Right atrium auricular region (tissue), 2 donors: ENCODE measurements around the gene ADARB1. TPM values are rescaled to one million over a fixed set of nuclear protein-coding genes. Genes with fewer than 3 reads are reported as not detected.

ENCODE experiments used
- DNase-seq: peaks from one replicate; pipeline ENCODE4 v3.0.0-alpha.2; 2019; ENCODE audit warnings: low spot score
- H3K27ac ChIP-seq, 2 donors: fragments of 200-600 bp; sonication (generic); 1 replicate in 1 of 2; 2 replicates in 1 of 2; pipeline ENCODE4 v1.5.1; 2016 to 2019
- H3K27me3 ChIP-seq, 2 donors: fragments of 200-600 bp; sonication (generic); one replicate each; pipeline versions ENCODE4 v1.5.1 to v1.6.0; 2017 to 2019
- H3K36me3 ChIP-seq: fragments of 200-600 bp; sonication (generic); one replicate; pipeline ENCODE4 v1.5.1; 2016
- H3K4me1 ChIP-seq, 2 donors: fragments of 200-600 bp; sonication (generic); one replicate each; pipeline versions ENCODE4 v1.5.1 to v1.6.0; 2017 to 2019
- H3K4me3 ChIP-seq, 2 donors: fragments of 200-600 bp; sonication (generic); 1 replicate in 1 of 2; 2 replicates in 1 of 2; pipeline ENCODE4 v1.5.1; 2017 to 2019; ENCODE audit warnings: mild to moderate bottlenecking in 1 of 2, moderate library complexity in 1 of 2
- H3K9me3 ChIP-seq, 2 donors: fragments of 200-600 bp; sonication (generic); one replicate each; pipeline ENCODE4 v1.5.1; 2019
- CTCF ChIP-seq, 2 donors: fragments of 200-600 bp; sonication (generic); IDR thresholded peaks; one replicate each; pipeline ENCODE4 v1.5.1; 2019; ENCODE audit warnings: antibody characterized with exemption in 2 of 2
- total RNA-seq, 2 donors: library from RNA; depleted of rRNA; stranded (reverse); fragments of >200 nt; gene quantifications; one replicate each; pipeline ENCODE4 v1.1.0, GENCODE V29; 2016

The ADARB1 gene
- total RNA-seq, 2 donors from 2014 or later: 7.5 to 10.5 TPM

- Histone ChIP-seq H3K4me1 (peaks cover 0 to 17% of the 10 kb centered on the region in 2 donors), H3K27me3 (no peaks in the 10 kb centered on the region), H3K4me3 (no peak overlapping the region), H3K36me3 (no peaks in the 10 kb centered on the region), H3K27ac (peak overlapping the region in 1 of 2 donors; percentile 41), H3K9me3 (peaks cover 0 to 10% of the 10 kb centered on the region in 2 donors)
- no peak for TF ChIP-seq CTCF (IDR thresholded peaks at IDR 0.05)
- DNase-seq: no peak
Measured at GRCh38 chr21:45041984-45042663, 32.3 kb upstream of the ADARB1 start.

DNA sequence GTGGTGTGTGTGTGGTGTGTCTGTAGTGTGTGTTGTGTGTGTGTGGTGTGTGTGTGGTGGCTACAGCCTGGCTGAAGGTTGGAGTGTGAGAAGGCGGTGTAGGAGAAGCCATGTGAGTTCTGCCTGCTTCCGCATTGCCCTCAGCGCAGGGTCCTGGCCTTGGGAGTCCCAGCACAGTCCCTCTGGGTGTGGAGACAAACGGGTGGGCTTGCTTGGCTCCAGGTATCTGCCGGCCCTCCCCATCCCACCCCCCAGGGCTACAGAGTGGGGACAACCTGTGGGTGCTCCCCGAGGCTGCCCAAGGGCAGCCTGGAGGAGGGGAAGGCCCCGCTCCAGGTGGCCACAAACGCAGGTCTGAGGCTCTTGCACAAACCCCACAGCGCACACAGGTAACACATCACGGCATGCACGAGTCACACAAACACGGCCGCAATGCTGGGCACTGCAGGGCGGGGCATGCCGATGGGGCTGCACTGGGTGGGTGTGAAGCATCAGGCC is 31.7 kb upstream of the ADARB1 start:
- TF ChIP-seq CTCF (IDR thresholded peaks at IDR 0.05): no peak
- H3K27ac ChIP-seq: no peak overlapping the region
- no peak for DNase-seq

GRCh38 chr21:45043541-45044020 is 30.8 kb upstream of the ADARB1 start:
- Histone ChIP-seq H3K4me1 (peaks cover 0 to 17% of the 10 kb centered on the region in 2 donors), H3K27me3 (no peaks in the 10 kb centered on the region), H3K4me3 (no peak overlapping the region), H3K9me3 (peaks cover 0 to 17% of the 10 kb centered on the region in 2 donors), H3K27ac (no peak overlapping the region), H3K36me3 (no peaks in the 10 kb centered on the region)
- TF ChIP-seq CTCF (IDR thresholded peaks at IDR 0.05): no peak
- DNase-seq: no peak

More for the DNA sequence above, 31.7 kb upstream of the ADARB1 start:
- Histone ChIP-seq H3K27me3 (no peaks in the 10 kb centered on the region), H3K4me3 (no peak overlapping the region), H3K9me3 (peaks cover 0 to 16% of the 10 kb centered on the region in 2 donors), H3K4me1 (peaks cover 0 to 17% of the 10 kb centered on the region in 2 donors), H3K36me3 (no peaks in the 10 kb centered on the region)

DNA sequence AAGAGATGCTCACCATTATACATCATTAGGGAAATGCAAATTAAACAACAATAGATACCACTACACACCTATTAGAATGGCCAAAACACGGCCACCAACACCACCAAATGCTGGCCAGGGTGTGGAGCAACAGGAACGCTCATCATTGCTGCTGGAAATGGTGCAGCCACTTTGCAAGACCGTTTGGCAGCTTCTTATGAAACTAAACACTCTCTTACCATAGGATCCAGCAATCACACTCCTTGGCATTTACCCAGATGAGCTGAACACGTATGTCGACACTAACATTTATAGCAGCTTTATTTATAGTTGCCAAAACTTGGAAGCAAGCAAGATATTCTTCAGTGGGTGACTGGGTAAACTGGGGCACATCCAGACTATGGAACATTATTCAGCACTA is 28.9 kb upstream of the ADARB1 start:
- no peak overlapping the region for H3K27ac ChIP-seq
- no peak for DNase-seq
- H3K27me3 ChIP-seq: no peaks in the 10 kb centered on the region
- H3K36me3 ChIP-seq: no peaks in the 10 kb centered on the region
- TF ChIP-seq CTCF (IDR thresholded peaks at IDR 0.05): no peak
- peaks cover 0 to 17% of the 10 kb centered on the region in 2 donors for H3K9me3 ChIP-seq
- no peak overlapping the region for H3K4me3 ChIP-seq
- H3K4me1 ChIP-seq: peaks cover 0 to 14% of the 10 kb centered on the region in 2 donors

- no peak for TF ChIP-seq CTCF (IDR thresholded peaks at IDR 0.05)
- H3K4me3 ChIP-seq: no peak overlapping the region
- no peaks in the 10 kb centered on the region for H3K4me1 ChIP-seq
- no peaks in the 10 kb centered on the region for H3K36me3 ChIP-seq
- H3K27me3 ChIP-seq: no peaks in the 10 kb centered on the region
- H3K9me3 ChIP-seq: peaks cover 0 to 17% of the 10 kb centered on the region in 2 donors
- no peak for DNase-seq
- H3K27ac ChIP-seq: no peak overlapping the region
Measured at GRCh38 chr21:45047257-45047656, 27.1 kb upstream of the ADARB1 start.
